Neural cell (in vitro differentiated cells): ENCODE data around the gene RWDD2A. TPM values are rescaled to one million over a fixed set of nuclear protein-coding genes. Genes with fewer than 3 reads are reported as not detected.

ENCODE experiments used
- H2AFZ ChIP-seq: fragments of 200-600, 300-800 bp; sonication (generic), shearing (Covaris generic); 2 replicates; pipeline ENCODE4 v1.6.0; 2014; ENCODE audit warnings: low read depth, mild to moderate bottlenecking, antibody characterized with exemption, low read length, moderate library complexity
- H3F3A ChIP-seq: fragments of 200-600 bp; shearing (Covaris generic); 2 replicates; pipeline ENCODE4 v1.6.1; 2016; ENCODE audit warnings: mild to moderate bottlenecking, moderate library complexity, mixed read lengths, antibody characterized with exemption, low read length; ENCODE audit not compliant: insufficient read depth, poor library complexity, severe bottlenecking
- H3K27ac ChIP-seq: fragments of 200-600, 300-800 bp; sonication (generic), shearing (Covaris generic); 2 replicates; pipeline ENCODE4 v1.5.1; 2014; ENCODE audit warnings: mild to moderate bottlenecking, low read length, moderate library complexity
- H3K27me3 ChIP-seq: fragments of 300-800, 200-600 bp; sonication (generic), shearing (Covaris generic); 2 replicates; pipeline ENCODE4 v1.6.0; 2014; ENCODE audit warnings: mild to moderate bottlenecking, low read depth, low read length, moderate library complexity; ENCODE audit not compliant: insufficient read depth
- H3K36me3 ChIP-seq: fragments of 300-800, 200-600 bp; sonication (generic), shearing (Covaris generic); 2 replicates; pipeline ENCODE4 v1.5.1; 2014; ENCODE audit warnings: mild to moderate bottlenecking, antibody characterized with exemption, low read length, moderate library complexity; ENCODE audit not compliant: insufficient read depth
- H3K4me2 ChIP-seq: fragments of 300-800, 200-600 bp; sonication (generic), shearing (Covaris generic); 2 replicates; pipeline ENCODE4 v1.6.0; 2014; ENCODE audit warnings: mild to moderate bottlenecking, low read length
- H3K4me3 ChIP-seq: fragments of 300-800, 200-600 bp; sonication (generic), shearing (Covaris generic); 2 replicates; pipeline ENCODE4 v1.5.1; 2014; ENCODE audit warnings: mild to moderate bottlenecking, low read length, moderate library complexity
- H3K79me2 ChIP-seq: fragments of 200-600 bp; shearing (Covaris generic); replicated peaks from 2 replicates; pipeline ENCODE4 v1.6.0; 2014; ENCODE audit warnings: mild to moderate bottlenecking, low read length, moderate library complexity; ENCODE audit not compliant: insufficient read depth
- H3K9ac ChIP-seq: fragments of 300-800, 200-600 bp; sonication (generic), shearing (Covaris generic); 2 replicates; pipeline ENCODE4 v1.6.1; 2016; ENCODE audit warnings: mild to moderate bottlenecking, low read length, mixed read lengths
- H3K9me2 ChIP-seq: fragments of 200-600 bp; shearing (Covaris generic); 2 replicates; pipeline ENCODE4 v1.6.1; 2016; ENCODE audit warnings: mild to moderate bottlenecking, low read length, mixed read lengths; ENCODE audit not compliant: insufficient read depth
- H3K9me3 ChIP-seq: fragments of 200-600, 300-800 bp; sonication (generic), shearing (Covaris generic); 2 replicates; pipeline ENCODE4 v1.6.1; 2016; ENCODE audit warnings: mild to moderate bottlenecking, mixed run types, low read length, moderate library complexity, mixed read lengths
- H4K20me1 ChIP-seq: fragments of 200-600 bp; shearing (Covaris generic); 2 replicates; pipeline ENCODE4 v1.6.1; 2016; ENCODE audit warnings: mild to moderate bottlenecking, mixed run types; ENCODE audit not compliant: insufficient read depth
- EP300 ChIP-seq: fragments of 450-650 bp; conservative IDR thresholded peaks from 2 replicates; pipeline ENCODE4 v1.6.1; 2014; ENCODE audit warnings: antibody characterized with exemption, mild to moderate bottlenecking, moderate library complexity; ENCODE audit not compliant: poor library complexity, severe bottlenecking
- EZH2 ChIP-seq: fragments of 200-600, 300-800 bp; shearing (Covaris generic), sonication (generic); IDR thresholded peaks from 2 replicates; pipeline ENCODE4 v1.6.1; 2014; ENCODE audit warnings: antibody characterized with exemption, low read length, borderline replicate concordance, mild to moderate bottlenecking; ENCODE audit not compliant: insufficient read depth, poor library complexity, severe bottlenecking
- MXI1 ChIP-seq: fragments of 450-650 bp; conservative IDR thresholded peaks from 2 replicates; pipeline ENCODE4 v1.6.1; 2014; ENCODE audit warnings: antibody characterized with exemption, mild to moderate bottlenecking; ENCODE audit not compliant: poor library complexity, severe bottlenecking
- POLR2AphosphoS5 ChIP-seq: IDR thresholded peaks from 2 replicates; pipeline ENCODE4 v1.6.1; 2012
- RAD21 ChIP-seq: fragments of 450-650 bp; conservative IDR thresholded peaks from 2 replicates; pipeline ENCODE4 v1.6.1; 2014; ENCODE audit warnings: antibody characterized with exemption, mild to moderate bottlenecking, moderate library complexity
- SMC3 ChIP-seq: fragments of 450-650 bp; conservative IDR thresholded peaks from 2 replicates; pipeline ENCODE4 v1.6.1; 2014; ENCODE audit warnings: antibody characterized with exemption, mild to moderate bottlenecking, moderate library complexity; ENCODE audit not compliant: poor library complexity
- TAF1 ChIP-seq: IDR thresholded peaks from 2 replicates; pipeline ENCODE4 v1.6.1; 2012; ENCODE audit warnings: low read depth
- polyA plus RNA-seq: library from polyadenylated mRNA; depleted of rRNA; stranded (reverse); fragments of >200 nt; gene quantifications from 2 replicates; pipeline ENCODE4 v1.2.3, GENCODE V29; 2014
- TF ChIP-seq, protein P1 (sequence below): IDR thresholded peaks from 2 replicates; pipeline ENCODE4 v1.6.1; 2012; ENCODE audit warnings: borderline replicate concordance
- TF ChIP-seq, protein P2 (sequence below): fragments of 450-650 bp; IDR thresholded peaks from 2 replicates; pipeline ENCODE4 v1.5.1; 2014; ENCODE audit warnings: antibody characterized with exemption, mild to moderate bottlenecking, moderate library complexity; ENCODE audit not compliant: poor library complexity, severe bottlenecking

The RWDD2A gene
- polyA plus RNA-seq, 1 donor from 2014 or later: 6.6 TPM

GRCh38 chr6:83169511-83169910 lies 23.6 kb upstream of the RWDD2A start:
- Histone ChIP-seq H3K27me3 (no peaks in the 10 kb centered on the region), H3K9me2 (no peaks in the 10 kb centered on the region), H3K9me3 (no peaks in the 10 kb centered on the region), H3K4me3 (no peak overlapping the region), H2AFZ (no peak overlapping the region), H4K20me1 (no peaks in the 10 kb centered on the region), H3K4me2 (no peak overlapping the region), H3K79me2 (no peaks in the 10 kb centered on the region), H3K36me3 (peaks cover 7% of the 10 kb centered on the region), H3F3A (no peaks in the 10 kb centered on the region), H3K27ac (no peak overlapping the region), H3K9ac (no peak overlapping the region)
- TF ChIP-seq, protein P1, sequence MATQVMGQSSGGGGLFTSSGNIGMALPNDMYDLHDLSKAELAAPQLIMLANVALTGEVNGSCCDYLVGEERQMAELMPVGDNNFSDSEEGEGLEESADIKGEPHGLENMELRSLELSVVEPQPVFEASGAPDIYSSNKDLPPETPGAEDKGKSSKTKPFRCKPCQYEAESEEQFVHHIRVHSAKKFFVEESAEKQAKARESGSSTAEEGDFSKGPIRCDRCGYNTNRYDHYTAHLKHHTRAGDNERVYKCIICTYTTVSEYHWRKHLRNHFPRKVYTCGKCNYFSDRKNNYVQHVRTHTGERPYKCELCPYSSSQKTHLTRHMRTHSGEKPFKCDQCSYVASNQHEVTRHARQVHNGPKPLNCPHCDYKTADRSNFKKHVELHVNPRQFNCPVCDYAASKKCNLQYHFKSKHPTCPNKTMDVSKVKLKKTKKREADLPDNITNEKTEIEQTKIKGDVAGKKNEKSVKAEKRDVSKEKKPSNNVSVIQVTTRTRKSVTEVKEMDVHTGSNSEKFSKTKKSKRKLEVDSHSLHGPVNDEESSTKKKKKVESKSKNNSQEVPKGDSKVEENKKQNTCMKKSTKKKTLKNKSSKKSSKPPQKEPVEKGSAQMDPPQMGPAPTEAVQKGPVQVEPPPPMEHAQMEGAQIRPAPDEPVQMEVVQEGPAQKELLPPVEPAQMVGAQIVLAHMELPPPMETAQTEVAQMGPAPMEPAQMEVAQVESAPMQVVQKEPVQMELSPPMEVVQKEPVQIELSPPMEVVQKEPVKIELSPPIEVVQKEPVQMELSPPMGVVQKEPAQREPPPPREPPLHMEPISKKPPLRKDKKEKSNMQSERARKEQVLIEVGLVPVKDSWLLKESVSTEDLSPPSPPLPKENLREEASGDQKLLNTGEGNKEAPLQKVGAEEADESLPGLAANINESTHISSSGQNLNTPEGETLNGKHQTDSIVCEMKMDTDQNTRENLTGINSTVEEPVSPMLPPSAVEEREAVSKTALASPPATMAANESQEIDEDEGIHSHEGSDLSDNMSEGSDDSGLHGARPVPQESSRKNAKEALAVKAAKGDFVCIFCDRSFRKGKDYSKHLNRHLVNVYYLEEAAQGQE: no peak

GRCh38 chr6:83176246-83176645 lies 16.9 kb upstream of the RWDD2A start:
- Histone ChIP-seq H3K9me3 (no peaks in the 10 kb centered on the region), H3K27ac (no peak overlapping the region), H3K27me3 (no peaks in the 10 kb centered on the region), H3K79me2 (no peaks in the 10 kb centered on the region), H3K4me3 (no peak overlapping the region), H3K9me2 (no peaks in the 10 kb centered on the region), H3F3A (no peaks in the 10 kb centered on the region), H4K20me1 (no peaks in the 10 kb centered on the region), H3K36me3 (peaks cover 9% of the 10 kb centered on the region), H2AFZ (no peak overlapping the region), H3K9ac (no peak overlapping the region), H3K4me2 (no peak overlapping the region)
- TF ChIP-seq MXI1 (no peak), POLR2AphosphoS5 (no peak), RAD21 (no peak), EZH2 (no peak), SMC3 (no peak), EP300 (no peak), TAF1 (no peak)
- TF ChIP-seq, protein P1: no peak
- TF ChIP-seq, protein P2, sequence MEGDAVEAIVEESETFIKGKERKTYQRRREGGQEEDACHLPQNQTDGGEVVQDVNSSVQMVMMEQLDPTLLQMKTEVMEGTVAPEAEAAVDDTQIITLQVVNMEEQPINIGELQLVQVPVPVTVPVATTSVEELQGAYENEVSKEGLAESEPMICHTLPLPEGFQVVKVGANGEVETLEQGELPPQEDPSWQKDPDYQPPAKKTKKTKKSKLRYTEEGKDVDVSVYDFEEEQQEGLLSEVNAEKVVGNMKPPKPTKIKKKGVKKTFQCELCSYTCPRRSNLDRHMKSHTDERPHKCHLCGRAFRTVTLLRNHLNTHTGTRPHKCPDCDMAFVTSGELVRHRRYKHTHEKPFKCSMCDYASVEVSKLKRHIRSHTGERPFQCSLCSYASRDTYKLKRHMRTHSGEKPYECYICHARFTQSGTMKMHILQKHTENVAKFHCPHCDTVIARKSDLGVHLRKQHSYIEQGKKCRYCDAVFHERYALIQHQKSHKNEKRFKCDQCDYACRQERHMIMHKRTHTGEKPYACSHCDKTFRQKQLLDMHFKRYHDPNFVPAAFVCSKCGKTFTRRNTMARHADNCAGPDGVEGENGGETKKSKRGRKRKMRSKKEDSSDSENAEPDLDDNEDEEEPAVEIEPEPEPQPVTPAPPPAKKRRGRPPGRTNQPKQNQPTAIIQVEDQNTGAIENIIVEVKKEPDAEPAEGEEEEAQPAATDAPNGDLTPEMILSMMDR: no peak
